Measurements from ENCODE around the gene NRP2.

Gene NRP2

DNA sequence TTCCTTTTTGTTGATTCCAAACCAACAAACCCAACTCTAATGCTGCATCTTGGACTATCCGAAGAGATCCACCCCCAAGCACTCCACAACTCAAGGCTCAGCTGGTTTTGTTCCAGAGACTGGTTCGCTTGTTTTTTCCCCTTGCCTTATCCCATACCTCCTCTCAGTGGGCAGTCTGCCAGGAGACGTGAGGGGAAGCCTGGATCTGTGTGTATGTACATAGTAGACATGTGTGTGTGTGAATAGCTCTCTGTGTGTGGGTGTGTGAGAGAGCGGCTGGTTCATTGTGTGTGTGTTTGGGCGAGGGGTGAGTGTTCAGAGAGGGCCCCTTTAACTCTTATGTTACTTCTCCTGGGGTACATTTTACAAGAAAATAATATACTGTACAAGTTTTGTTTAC, 94.4 kb downstream of the NRP2 start:
- DNase-seq: no peak

- no peak for DNase-seq
These were observed 96.1 kb downstream of the NRP2 start for GRCh38 chr2:205778356-205778755.

GRCh38 chr2:205780645-205781044, 98.3 kb downstream of the NRP2 start:
- no peak for DNase-seq

DNA sequence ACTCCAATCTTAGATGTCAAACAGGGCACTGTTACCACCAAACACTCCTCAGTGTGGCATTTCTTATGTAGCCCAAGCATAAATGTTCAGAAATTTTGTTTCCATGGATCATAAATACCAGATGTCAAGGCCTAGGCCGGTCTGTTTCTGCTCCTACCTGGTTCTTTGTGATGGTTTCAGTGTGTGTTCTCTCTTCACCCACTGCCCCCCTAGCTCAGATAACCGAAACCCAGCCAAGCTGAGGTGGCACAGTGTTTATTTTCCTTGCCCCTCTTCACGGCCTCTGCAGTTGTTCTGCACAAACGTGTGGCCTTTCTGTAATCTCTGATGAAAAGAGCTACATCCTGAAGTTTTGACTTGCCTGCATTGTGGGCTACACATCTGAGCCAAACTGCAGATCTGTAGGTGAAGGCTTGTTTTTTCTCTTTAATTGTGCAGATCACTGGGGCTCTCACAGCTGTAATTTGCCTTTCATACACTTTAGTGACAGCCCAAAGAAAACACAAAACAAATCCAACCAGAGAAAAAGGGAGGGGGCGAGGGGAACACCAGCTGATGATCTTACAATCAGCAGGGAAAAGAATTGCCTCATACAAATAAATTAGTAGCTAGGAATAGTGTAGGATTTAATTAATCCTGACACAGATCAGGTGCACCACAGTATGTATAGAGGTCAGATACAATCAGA, 99.1 kb downstream of the NRP2 start:
- DNase-seq: no peak

DNA sequence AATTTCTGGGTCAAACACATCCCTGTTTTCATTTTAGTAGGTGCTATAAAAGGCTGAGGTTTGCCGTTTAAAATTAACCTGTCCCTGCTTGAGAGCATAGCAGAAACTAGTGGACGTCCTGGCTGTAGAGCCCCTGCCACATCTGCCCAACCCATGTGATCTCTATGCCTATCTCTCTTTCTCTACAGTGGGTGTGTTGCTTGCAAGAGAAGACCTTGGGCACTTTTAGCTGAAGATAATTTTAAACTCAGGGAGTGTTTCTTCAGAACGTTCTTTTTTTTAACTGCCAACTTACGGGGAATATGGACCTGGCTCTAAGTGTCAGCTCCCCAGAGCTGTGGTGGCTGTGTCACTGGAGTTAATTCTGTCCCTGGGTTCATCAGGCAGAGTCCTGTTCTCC, 100.6 kb downstream of the NRP2 start:
- no peak for DNase-seq

DNA sequence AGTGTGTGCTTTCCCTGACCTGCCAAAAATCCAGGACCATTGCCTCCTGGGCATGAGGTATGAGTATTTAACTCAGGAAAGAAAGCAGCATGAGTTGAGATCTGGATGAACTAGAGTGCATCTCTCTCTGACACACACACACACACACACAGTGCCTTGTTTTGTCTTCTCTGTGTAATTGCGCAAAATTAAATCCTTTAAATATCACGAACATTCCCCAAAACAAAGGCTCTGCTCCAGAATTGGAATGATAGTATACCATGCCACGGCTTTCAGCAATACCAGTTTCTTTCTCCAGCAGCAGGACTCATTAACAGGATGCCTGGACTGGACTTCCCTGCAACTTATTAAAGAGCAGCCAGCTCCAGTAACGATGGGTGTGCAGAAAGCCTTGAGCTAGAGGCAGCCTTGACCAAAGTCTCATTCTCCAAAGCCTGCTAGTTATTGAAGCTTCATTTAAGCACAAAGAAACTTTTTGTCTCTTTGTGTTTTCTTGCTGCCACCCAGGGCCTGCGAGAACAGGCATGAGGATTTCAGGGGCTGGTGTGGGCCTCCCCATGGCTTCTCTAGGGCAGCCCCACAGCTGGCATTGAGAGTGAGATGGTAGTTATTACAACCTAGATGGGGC, 101.7 kb downstream of the NRP2 start:
- DNase-seq: no peak

DNA sequence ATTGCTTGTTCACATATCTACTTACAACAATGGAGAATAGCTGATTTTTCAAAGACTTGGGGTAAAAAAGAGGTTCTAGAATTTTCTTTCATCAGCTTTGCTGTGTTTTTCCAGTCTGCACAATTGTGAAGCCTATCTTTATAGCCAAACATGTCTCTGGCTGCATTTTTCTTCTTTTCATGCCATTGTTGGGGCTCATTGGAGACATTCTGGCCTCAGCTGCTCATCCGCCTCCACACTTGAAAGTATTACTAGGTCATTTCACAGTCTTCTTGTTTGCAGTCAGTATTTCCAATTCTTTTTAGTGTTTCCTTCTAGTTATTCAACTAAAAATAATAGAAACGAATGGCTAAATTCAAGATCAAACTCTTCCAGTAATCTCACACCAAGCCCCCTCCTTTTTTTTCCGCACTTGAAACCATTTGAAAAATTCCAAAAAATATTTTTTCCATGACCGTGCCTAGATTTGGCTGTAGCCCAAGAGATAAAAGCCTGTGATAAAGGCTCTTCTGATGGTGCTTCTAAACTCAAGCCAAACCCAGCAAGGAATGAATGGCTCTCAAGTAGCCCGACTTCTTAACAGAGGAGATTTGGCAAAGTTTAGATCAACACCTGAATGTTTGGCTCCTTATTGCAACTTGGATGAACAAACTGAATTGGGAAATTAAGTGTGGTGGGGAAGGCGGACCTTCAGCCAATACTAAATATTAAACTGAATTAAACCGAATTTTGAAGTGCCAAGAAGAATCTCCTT, 103.4 kb downstream of the NRP2 start:
- DNase-seq: no peak

- DNase-seq: no peak
These were observed 104.7 kb downstream of the NRP2 start for GRCh38 chr2:205786976-205787375.

DNA sequence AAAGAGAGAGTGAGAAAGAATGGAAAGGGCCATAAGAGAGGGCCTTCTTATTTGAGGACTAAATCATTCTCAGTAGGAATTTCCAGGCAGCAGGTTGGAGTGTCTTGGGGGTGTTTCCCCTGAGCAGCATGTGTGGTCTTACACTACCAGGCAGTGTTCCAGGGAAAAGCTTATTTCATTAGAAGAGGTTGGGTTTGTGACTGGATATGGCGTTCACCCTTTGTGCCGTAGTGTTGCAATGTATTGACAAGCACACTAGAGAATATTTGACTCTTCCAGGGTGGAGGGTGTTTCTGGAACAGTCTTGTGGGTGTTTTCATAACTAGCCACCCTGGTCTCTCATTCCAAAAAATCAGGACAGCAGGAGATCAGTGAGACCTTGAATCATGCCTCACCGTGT, 105.5 kb downstream of the NRP2 start:
- no peak for DNase-seq

- no peak for DNase-seq
These were observed 107.6 kb downstream of the NRP2 start for GRCh38 chr2:205789906-205790305.

- no peak for DNase-seq
These were observed 110.6 kb downstream of the NRP2 start for GRCh38 chr2:205792908-205793307.

DNA sequence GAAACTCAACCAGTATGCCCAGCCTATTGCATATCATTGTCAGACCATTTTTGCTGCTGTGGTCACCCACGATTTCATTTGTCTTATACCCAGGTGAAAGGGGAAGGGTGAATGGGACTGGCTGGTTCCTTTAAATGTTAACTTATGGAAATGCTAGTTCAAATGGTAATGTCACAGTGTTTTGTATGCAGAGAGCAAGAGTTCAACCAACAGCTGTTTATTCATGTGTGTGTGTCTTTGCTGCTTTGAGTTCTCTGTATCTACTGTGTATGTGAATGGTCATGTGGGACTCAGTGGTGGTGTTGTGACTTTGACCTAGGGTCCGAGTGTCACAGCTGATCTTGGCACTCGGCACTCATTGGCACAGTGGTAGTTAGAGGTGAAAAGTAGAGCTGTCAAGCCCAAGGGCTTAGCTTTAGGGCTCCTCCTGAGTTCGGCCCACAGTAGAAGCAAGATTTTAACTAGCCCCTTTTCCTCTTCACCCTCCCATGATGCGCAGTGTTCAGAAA, 114.6 kb downstream of the NRP2 start:
- DNase-seq: no peak

DNA sequence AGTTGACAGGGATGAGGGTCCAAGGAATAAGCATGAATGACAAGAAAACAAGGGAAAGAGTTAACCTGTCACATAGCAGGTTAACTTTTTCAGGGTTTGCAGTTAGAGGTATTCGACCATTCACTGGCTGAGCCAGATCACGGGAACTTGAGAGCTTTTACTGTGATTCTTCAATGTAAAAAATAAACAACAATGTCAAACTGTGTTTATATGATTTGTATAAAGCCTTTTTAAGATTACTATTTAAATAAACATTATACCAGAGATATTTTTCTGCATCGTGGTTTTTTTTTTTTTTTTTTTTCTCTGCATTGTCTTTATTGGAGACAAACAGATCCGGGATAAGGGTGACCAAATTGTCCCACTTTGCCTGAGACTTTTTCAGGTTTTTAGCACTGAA, 115.6 kb downstream of the NRP2 start:
- no peak for DNase-seq

GRCh38 chr2:205800224-205800623, 117.9 kb downstream of the NRP2 start:
- DNase-seq: no peak

DNA sequence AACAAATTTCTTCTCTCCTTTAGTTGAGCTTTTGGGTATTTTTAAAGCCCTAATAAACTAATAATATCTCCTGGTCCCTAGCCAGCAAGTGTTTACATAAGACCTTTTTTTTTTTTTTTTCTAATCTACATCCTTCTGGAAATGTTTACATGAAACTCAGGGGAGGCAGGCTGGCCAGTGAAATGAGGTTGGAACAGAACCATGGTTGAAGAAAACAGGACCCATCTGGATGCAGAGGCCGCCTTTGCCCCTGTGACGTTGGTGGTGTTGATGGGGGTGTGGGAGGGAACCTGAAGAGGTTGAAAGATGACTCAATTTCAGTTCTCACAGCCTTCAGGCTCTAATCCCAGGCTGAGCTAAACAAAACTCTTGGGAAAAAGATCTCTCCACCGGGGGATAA, 118.5 kb downstream of the NRP2 start:
- DNase-seq: no peak

DNA sequence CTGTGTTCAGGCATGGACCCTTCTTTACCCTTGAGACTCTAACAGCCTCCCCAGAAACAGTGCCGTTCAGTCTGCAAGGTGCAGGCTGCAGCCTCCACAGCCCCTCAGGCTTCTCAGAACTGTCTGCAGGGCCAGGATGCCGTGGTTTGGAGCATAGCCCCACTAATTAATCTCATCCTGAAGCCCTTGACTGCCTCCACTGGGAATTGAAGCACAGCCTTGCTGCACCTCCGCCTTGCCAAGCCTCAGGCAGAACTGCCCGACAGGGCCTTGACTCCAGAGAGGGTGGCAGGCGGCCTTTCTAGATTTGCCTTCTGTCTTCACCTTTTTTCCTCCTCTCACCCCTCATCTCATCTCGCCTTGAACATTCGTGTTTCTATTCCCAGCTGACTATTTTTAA, 119.8 kb downstream of the NRP2 start:
- no peak for DNase-seq

- no peak for DNase-seq
These were observed 120.6 kb downstream of the NRP2 start for GRCh38 chr2:205802941-205803340.

DNA sequence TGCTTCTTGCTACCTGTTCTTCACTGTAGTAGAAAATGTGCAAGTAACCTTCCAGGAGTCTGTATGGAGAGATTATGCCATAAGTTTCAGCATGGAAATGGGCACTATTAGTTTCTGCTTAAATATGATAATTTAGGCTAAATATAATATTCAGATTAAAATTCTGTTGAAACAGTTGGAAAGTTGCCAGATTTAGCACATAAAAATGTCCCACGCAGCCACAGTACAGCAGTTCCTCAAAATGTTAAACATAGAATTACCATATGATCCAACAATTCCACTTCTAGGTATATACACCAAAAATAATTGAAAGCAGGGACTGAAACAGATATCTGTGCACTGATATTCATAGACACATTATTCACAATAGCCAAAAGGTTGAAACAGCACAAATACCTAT, 121.2 kb downstream of the NRP2 start:
- no peak for DNase-seq

- no peak for DNase-seq
These were observed 122.8 kb downstream of the NRP2 start for GRCh38 chr2:205805136-205805535.

DNA sequence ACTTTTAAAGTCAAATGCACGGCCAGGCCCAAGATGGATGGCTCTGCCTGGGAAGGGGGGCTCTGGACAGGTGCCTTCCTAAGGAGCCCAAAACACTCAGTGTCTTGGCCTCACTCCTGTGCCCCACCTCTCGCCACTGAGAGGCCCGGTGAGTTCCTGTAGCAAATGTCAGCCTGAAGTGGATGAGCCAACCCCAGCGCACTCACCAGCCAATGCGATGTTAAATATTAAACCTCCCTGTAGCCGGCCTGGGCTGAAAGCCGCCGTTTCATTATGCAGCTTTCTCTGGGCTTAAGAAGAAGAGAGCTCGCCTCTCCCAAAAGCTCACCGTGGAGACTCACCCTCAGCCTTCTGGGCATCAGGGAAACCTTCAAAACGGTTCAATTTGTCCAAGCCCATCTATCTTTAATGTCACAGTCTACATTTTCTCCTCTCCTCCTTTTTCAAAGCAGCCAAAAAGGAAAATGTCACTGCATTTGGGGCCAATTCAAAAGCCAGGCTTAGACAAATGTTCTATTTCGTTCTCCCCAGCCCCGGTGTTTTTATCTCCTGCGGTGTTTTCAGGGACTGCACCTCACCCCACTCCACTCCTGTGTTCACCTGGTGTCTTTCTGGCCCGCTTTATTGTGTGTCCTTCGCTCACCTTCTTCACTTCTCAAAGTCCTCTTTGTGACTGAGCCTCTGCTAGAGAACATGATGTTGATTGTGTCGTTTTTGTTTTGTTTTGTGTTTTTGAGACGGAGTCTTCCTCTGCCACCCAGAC, 124.0 kb downstream of the NRP2 start:
- DNase-seq: no peak

GRCh38 chr2:205807229-205807628, 124.9 kb downstream of the NRP2 start:
- no peak for DNase-seq

DNA sequence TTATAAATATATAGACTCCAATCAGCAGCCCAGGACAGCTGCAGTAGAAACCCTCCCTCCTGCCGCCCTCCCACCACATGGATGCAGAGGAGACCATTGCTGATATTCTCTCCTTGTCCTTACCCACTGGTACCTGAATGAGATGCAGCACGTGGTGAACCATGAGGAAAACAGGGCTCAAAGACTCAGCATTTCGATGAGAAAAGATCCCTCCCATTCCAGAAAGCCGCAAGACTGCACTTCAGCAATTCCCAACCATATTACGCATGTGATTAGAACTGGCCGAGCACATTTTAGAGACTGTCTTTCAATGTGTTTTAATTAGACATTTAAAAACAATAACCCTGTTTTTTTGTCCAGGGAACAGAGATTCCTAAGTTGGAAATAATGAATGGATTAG, 125.5 kb downstream of the NRP2 start:
- no peak for DNase-seq

DNA sequence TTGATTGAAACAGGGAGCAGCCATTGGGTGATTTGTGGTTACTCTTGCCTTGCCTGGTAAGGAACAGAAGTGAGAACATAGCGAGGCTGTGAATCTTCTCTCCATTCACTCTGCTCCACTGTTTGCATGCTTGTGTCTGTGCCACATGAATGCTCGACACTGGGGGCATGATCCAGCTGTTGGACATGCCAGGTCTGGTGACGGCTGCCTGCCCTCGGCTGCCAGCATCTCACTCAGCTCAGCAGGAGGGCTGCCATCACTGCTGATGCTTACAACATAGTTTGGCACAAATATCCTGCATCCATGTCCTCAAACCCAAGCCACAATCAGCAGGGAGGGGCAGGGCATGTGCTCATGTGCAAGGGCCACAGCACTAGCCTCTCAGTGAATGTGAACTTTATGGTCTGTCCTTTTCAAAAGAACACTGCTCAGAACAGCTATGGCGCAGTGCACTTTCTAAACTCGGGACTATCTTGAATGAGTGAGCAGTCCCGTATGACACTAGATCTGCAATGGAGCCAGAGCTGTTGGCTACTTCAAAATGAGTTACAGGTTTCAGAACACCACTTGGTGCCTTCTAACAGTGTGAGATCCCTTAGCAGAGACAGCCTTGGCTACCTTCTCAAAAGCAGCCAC, 126.3 kb downstream of the NRP2 start:
- no peak for DNase-seq

All from activated CD4-positive, alpha-beta T cell treated with anti-CD3 and anti-CD28 coated beads for 4 hours (primary cell).